IMR-90 (cell line): Measurements from ENCODE around the gene EEF2K. TPM values are rescaled to one million over a fixed set of nuclear protein-coding genes. Genes with fewer than 3 reads are reported as not detected.

Source experiments
- CEBPB ChIP-seq: IDR thresholded peaks from 2 replicates; pipeline ENCODE4 v1.6.1; 2012; ENCODE audit warnings: low read depth, low read length, improper control_type of control experiment
- polyA plus RNA-seq, 3 experiments: library from polyadenylated mRNA; depleted of rRNA; stranded (reverse); fragments of >200 nt; gene quantifications; 2 replicates each; pipeline ENCODE4 v1.2.3, GENCODE V29; 2012; ENCODE audit warnings: low replicate concordance in 1 of 3
- total RNA-seq: library from RNA; depleted of rRNA; stranded (reverse); fragments of >200 nt; gene quantifications from 2 replicates; pipeline ENCODE4 v1.2.3, GENCODE V29; 2012

EEF2K gene
- total and polyA plus RNA-seq, 2 of the 4 experiments (the other 2 are of a cell fraction) = 9.7 to 16.5 TPM

- TF ChIP-seq CEBPB = no peak
Observed at GRCh38 chr16:22293137-22294106, 87.3 kb downstream of the EEF2K start (continued).
